Mesendoderm (in vitro differentiated cells): ENCODE data around the gene NRM.

Experiments
- DNase-seq: peaks from one replicate; pipeline ENCODE4 v3.0.0; 2013
- H2AK5ac ChIP-seq: 2 replicates; pipeline ENCODE4 v1.6.1; 2013; ENCODE audit warnings: low read length, inconsistent platforms
- H2BK120ac ChIP-seq: 2 replicates; pipeline ENCODE4 v1.6.1; 2013; ENCODE audit warnings: low read depth, mild to moderate bottlenecking, low read length, moderate library complexity, mixed read lengths
- H2BK15ac ChIP-seq: replicated peaks from 2 replicates; pipeline ENCODE4 v1.6.1; 2013; ENCODE audit warnings: low read depth, mild to moderate bottlenecking, moderate library complexity
- H2BK5ac ChIP-seq: 2 replicates; pipeline ENCODE4 v1.6.1; 2013; ENCODE audit warnings: low read length, inconsistent platforms
- H3K18ac ChIP-seq: 2 replicates; pipeline ENCODE4 v1.6.1; 2013; ENCODE audit warnings: mild to moderate bottlenecking, low read length, mixed read lengths
- H3K23ac ChIP-seq: one replicate; pipeline ENCODE4 v1.6.1; 2013; ENCODE audit warnings: low read length
- H3K27ac ChIP-seq: 2 replicates; pipeline ENCODE4 v1.5.1; 2013; ENCODE audit warnings: low read depth, mild to moderate bottlenecking, inconsistent platforms, low read length, moderate library complexity
- H3K27me3 ChIP-seq: 2 replicates; pipeline ENCODE4 v1.6.1; 2013; ENCODE audit warnings: low read length, control low read depth, mild to moderate bottlenecking, inconsistent platforms; ENCODE audit not compliant: insufficient read depth, poor library complexity
- H3K36me3 ChIP-seq: 2 replicates; pipeline ENCODE4 v1.6.1; 2013; ENCODE audit warnings: low read length, inconsistent platforms; ENCODE audit not compliant: control insufficient read depth, insufficient read depth
- H3K4ac ChIP-seq: one replicate; pipeline ENCODE4 v1.6.1; 2013; ENCODE audit warnings: low read depth, mild to moderate bottlenecking, low read length, moderate library complexity
- H3K4me1 ChIP-seq: 2 replicates; pipeline ENCODE4 v1.6.1; 2013; ENCODE audit warnings: low read depth, low read length, inconsistent platforms; ENCODE audit not compliant: control insufficient read depth
- H3K4me2 ChIP-seq: 2 replicates; pipeline ENCODE4 v1.6.1; 2013; ENCODE audit warnings: low read length
- H3K4me3 ChIP-seq: 2 replicates; pipeline ENCODE4 v1.5.1; 2013; ENCODE audit warnings: mild to moderate bottlenecking, low read length
- H3K56ac ChIP-seq: one replicate; pipeline ENCODE4 v1.6.1; 2013; ENCODE audit warnings: low read length
- H3K79me1 ChIP-seq: 2 replicates; pipeline ENCODE4 v1.6.1; 2013; ENCODE audit warnings: low read length, inconsistent platforms
- H3K79me2 ChIP-seq: 2 replicates; pipeline ENCODE4 v1.6.1; 2013; ENCODE audit warnings: mild to moderate bottlenecking, low read length; ENCODE audit not compliant: control insufficient read depth, insufficient read depth
- H3K9ac ChIP-seq: 2 replicates; pipeline ENCODE4 v1.6.1; 2013; ENCODE audit warnings: low read length, inconsistent platforms
- H4K5ac ChIP-seq: one replicate; pipeline ENCODE4 v1.6.1; 2013; ENCODE audit warnings: low read length
- H4K8ac ChIP-seq: one replicate; pipeline ENCODE4 v1.6.1; 2013; ENCODE audit warnings: low read depth, mild to moderate bottlenecking, control low read depth, low read length, moderate library complexity
- WGBS: extraction: QIAGEN DNeasy Blood & Tissue Kit; methylation state at CpG from one replicate; pipeline ENCODE4 v1.1.7; 2013; ENCODE audit warnings: low lambda C conversion rate, missing lambda C conversion rate; ENCODE audit not compliant: insufficient coverage; ENCODE audit errors: extremely low coverage; 5-methylcytosine and 5-hydroxymethylcytosine counted together

The NRM gene

GRCh38 chr6:30686908-30687658 is 3.7 kb downstream of the NRM start:
- Histone ChIP-seq H2AK5ac (no peak overlapping the region), H3K4me2 (peak overlapping the region; percentile 59), H3K4me3 (peak overlapping the region; percentile 84), H3K27me3 (no peaks in the 10 kb centered on the region), H3K79me2 (peaks cover 43% of the 10 kb centered on the region), H3K27ac (peak overlapping the region; percentile 87), H3K9ac (peak overlapping the region; percentile 93), H3K18ac (peak overlapping the region; percentile 63), H2BK120ac (no peak overlapping the region), H3K23ac (peak overlapping the region; percentile 72), H3K4me1 (peaks cover 26% of the 10 kb centered on the region), H4K5ac (no peak overlapping the region), H3K79me1 (peaks cover 26% of the 10 kb centered on the region), H3K56ac (peak overlapping the region; percentile 100), H3K4ac (peak overlapping the region; percentile 74), H4K8ac (no peak overlapping the region), H2BK15ac (no peak overlapping the region), H2BK5ac (peak overlapping the region; percentile 69), H3K36me3 (peaks cover 2% of the 10 kb centered on the region)
- DNase-seq: peak; percentile 95
- WGBS: no CpG with 5 or more reads among the region's 52 CpGs

DNA sequence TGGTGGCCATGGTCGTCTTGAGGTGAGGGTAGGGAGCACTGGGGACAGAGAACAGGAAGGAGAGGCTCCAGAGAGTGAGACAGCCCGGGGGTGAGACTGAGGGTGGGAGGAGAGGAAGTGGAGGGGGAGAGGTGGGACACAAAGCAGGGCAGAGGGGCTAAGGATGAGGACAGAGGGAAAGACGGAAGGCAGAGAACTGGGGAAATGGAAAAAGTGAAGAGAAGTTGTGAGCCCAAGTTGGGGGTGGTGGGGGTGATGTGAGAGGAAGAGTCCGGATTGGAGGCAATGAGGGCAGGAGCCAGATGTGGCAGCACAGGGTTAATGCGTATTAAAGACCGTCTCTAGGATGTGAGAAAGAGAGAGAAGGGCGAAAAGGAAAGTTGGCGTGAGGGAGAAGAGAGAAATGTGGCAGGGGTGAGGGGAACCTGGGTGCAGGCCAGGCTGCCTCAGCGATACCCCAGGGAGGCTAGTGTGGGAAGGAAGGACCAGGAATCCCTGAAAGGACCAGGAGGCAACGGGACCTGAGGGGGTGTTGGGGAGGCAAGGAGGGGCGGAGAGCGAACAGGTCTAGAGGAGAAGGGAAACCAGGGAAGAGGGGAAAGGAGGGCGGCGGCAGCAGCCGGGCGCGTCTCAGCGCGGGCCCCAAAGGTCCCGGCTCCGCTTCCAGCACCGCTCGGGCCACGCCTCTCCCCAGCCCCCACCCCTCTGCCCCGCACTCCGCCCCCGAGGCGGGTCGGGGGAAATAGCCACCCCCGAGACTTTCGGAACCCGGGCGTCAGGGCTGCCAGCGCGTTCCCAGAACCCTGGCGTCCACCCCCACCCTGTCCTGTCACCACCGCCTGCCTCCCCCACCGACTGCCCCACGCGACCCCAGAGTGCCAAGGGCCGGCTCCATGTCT is 4.5 kb downstream of the NRM start, which contains the start of gene PPP1R18:
Gene PPP1R18, minus strand, starts transcription at position 637 of the 899 bp plus-strand sequence. Its CDS starts 627 bp downstream, at position 10.
- Histone ChIP-seq H4K5ac (no peak within 1 kb of the TSS), H2BK5ac (peak within 1 kb of the TSS; percentile 94), H2BK15ac (no peak within 1 kb of the TSS), H2AK5ac (peak within 1 kb of the TSS; percentile 88), H2BK120ac (no peak within 1 kb of the TSS), H3K27me3 (no peaks in the 10 kb centered on the region), H3K4me2 (peak within 1 kb of the TSS; percentile 93), H4K8ac (no peak within 1 kb of the TSS), H3K23ac (peak within 1 kb of the TSS; percentile 95), H3K79me1 (peaks cover 29% of the 10 kb centered on the region), H3K79me2 (peaks cover 48% of the 10 kb centered on the region), H3K4me1 (peaks cover 26% of the 10 kb centered on the region), H3K27ac (peak within 1 kb of the TSS; percentile 87), H3K4me3 (peak within 1 kb of the TSS; percentile 84), H3K36me3 (peaks cover 4% of the 10 kb centered on the region), H3K4ac (peak within 1 kb of the TSS; percentile 74), H3K18ac (peak within 1 kb of the TSS; percentile 63), H3K56ac (peak within 1 kb of the TSS; percentile 100), H3K9ac (peak within 1 kb of the TSS; percentile 99)
- no CpG with 5 or more reads among the region's 41 CpGs for WGBS
- DNase-seq: peak; percentile 57

DNA sequence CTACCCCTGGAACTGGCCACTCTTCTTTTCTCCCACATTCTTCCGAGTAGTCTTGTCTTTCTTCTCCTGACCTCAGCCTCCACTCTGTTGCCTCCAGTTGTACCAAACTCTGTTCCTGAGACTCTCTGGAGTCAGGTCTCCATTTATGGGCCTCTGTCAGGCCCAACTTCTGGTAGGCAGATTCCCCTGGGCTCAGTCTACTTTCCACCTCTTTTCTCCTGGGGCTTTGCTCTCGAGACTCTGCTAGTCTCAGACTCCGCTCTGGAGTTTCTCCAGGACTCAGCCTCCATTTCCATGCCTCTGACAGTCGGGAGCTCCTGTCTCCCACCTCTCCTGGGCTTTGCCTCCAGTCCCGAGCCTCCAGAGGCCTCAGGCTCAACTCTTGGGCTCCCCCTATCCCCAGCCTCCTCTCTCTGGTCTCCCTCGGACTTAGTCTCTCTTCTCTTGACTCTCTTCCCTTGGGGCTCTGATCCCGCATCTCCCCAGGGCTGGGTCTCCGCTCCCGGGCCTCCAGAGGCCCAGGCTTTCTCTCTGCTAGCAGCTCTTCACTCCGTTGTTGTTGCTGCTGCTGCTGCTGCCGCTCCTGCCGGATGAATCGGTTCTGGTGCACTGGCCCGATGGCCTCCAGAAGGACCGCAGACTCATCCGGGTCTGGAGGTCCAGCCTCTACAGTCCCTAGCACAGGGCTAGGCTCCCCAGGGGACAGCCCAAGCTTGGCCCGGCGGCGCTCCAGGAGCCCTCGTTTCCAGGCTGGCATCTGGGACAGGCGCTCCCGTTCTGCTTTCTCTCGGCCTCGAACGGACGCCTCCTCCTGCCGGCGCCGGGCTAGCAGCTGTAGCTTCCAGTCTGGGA is 5.4 kb downstream of the NRM start:
- Histone ChIP-seq H3K9ac (peak overlapping the region; percentile 99), H3K4me2 (peak overlapping the region; percentile 93), H3K4ac (peak overlapping the region; percentile 50), H3K36me3 (peaks cover 4% of the 10 kb centered on the region), H4K8ac (no peak overlapping the region), H3K23ac (peak overlapping the region; percentile 71), H3K79me1 (peaks cover 29% of the 10 kb centered on the region), H3K79me2 (peaks cover 53% of the 10 kb centered on the region), H3K4me3 (peak overlapping the region; percentile 80), H2BK15ac (no peak overlapping the region), H3K27ac (peak overlapping the region; percentile 34), H2BK5ac (peak overlapping the region; percentile 29), H2BK120ac (no peak overlapping the region), H3K18ac (peak overlapping the region; percentile 3), H3K27me3 (no peaks in the 10 kb centered on the region), H3K56ac (peak overlapping the region; percentile 100), H4K5ac (no peak overlapping the region), H3K4me1 (peaks cover 26% of the 10 kb centered on the region), H2AK5ac (peak overlapping the region; percentile 88)
- no CpG with 5 or more reads among the region's 29 CpGs for WGBS
- DNase-seq: peak; percentile 49

DNA sequence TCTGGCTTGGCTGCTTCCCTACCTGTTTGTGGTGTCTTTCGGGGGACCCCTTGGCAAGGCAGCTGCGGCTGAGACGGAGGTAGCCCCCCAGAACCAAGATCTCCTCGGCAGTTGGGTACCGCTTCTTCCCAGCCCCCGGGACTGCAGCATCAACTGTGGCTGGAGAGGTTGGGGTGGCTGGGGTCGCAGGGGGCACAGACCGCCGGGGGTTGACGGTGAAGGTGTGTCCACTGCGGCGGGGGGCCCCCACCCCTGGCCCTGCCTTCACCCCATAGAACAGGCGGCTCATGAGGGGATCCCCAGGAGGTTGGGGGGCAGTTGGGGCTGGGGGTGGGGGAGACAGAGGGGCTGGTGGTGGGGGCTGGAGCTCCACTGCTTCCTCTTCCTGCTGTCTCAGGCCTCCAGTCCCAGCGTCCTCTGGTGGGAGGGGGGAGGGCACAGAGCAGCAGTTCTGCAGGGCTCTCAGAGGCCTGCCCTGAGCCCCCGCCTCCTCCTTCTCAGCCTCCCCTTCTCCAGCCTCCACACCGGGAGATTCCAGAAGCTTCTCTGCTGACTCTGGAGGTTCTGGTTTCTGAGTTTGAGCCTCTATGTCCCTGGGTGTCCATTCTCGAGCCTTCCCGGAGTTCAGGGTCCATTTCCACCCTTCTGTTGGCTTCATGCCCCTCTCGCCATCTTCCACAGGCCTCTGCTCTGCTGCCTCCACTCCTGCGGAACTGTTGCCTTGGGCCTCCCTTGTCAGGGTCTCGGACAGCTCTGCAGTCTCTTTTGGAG is 6.2 kb downstream of the NRM start:
- Histone ChIP-seq H3K9ac (peak overlapping the region; percentile 99), H3K4me2 (peak overlapping the region; percentile 71), H2BK120ac (no peak overlapping the region), H2BK5ac (peak overlapping the region; percentile 15), H2AK5ac (peak overlapping the region; percentile 62), H3K79me1 (peaks cover 29% of the 10 kb centered on the region), H3K27me3 (no peaks in the 10 kb centered on the region), H2BK15ac (no peak overlapping the region), H3K4ac (peak overlapping the region; percentile 50), H4K5ac (no peak overlapping the region), H4K8ac (no peak overlapping the region), H3K18ac (peak overlapping the region; percentile 43), H3K4me1 (peaks cover 21% of the 10 kb centered on the region), H3K36me3 (peaks cover 4% of the 10 kb centered on the region), H3K79me2 (peaks cover 57% of the 10 kb centered on the region), H3K56ac (peak overlapping the region; percentile 100), H3K23ac (no peak overlapping the region), H3K27ac (peak overlapping the region; percentile 34), H3K4me3 (peak overlapping the region; percentile 7)
- DNase-seq: peak; percentile 38
- no CpG with 5 or more reads among the region's 21 CpGs for WGBS

GRCh38 chr6:30683980-30684338 is 6.8 kb downstream of the NRM start:
- Histone ChIP-seq H3K4me1 (peaks cover 21% of the 10 kb centered on the region), H3K4me3 (peak overlapping the region; percentile 7), H2BK15ac (no peak overlapping the region), H4K8ac (no peak overlapping the region), H3K56ac (peak overlapping the region; percentile 77), H2AK5ac (no peak overlapping the region), H3K27me3 (no peaks in the 10 kb centered on the region), H3K79me1 (peaks cover 29% of the 10 kb centered on the region), H3K36me3 (peaks cover 4% of the 10 kb centered on the region), H3K27ac (peak overlapping the region; percentile 2), H3K23ac (no peak overlapping the region), H3K9ac (peak overlapping the region; percentile 66), H2BK5ac (no peak overlapping the region), H3K79me2 (peaks cover 56% of the 10 kb centered on the region), H2BK120ac (no peak overlapping the region), H3K4me2 (peak overlapping the region; percentile 57), H3K4ac (no peak overlapping the region), H4K5ac (no peak overlapping the region), H3K18ac (peak overlapping the region; percentile 43)
- no peak for DNase-seq
- no CpG with 5 or more reads among the region's 2 CpGs for WGBS
